ENCODE measurements around the gene JAG2.

The JAG2 gene

GRCh38 chr14:105091054-105091516 lies 77.5 kb downstream of the JAG2 start:
- DNase-seq (ENCODE audit: low spot score), result no peak
